Islet of Langerhans (tissue), 1 donor: ENCODE data around the gene NR4A1.
"Not testable (repeated sequence)": the region's sequence is repeated elsewhere in the genome, so short reads cannot be mapped to it uniquely, and the experiment has no call there.

Experiments used
- FAIRE-seq: peaks from one replicate; lab custom pipeline; 2011; peaks lifted over from hg19 to GRCh38; lab: Jason Lieb, UNC

The NR4A1 gene

GRCh38 chr12:52097045-52097666 lies 45.9 kb downstream of the NR4A1 start:
- no peak for FAIRE-seq

GRCh38 chr12:52104431-52105089 lies 53.3 kb downstream of the NR4A1 start:
- FAIRE-seq: not testable (repeated sequence)
